ENCODE data around the gene CDH23. TPM values are rescaled to one million over a fixed set of nuclear protein-coding genes. Genes with fewer than 3 reads are reported as not detected.

Gene CDH23
- total RNA-seq, 2 experiments from 2014 or later = 4.7 to 4.9 TPM

GRCh38 chr10:71466330-71466729 is 69.6 kb downstream of the CDH23 start:
- H3K4me1 Mint-ChIP-seq (ENCODE audit: low read depth) = no peaks in the 10 kb centered on the region
- H3K27ac Mint-ChIP-seq = no peak overlapping the region
- ATAC-seq (no peak), DNase-seq (no peak)
- CTCF ChIA-PET = no interaction called here
- H3K9me3 Mint-ChIP-seq (ENCODE audit: insufficient read depth) = no peaks in the 10 kb centered on the region
- no peak overlapping the region for H3K4me3 Mint-ChIP-seq
- H3K36me3 Mint-ChIP-seq (ENCODE audit: low read depth) = no peaks in the 10 kb centered on the region
- no peaks in the 10 kb centered on the region for H3K27me3 Mint-ChIP-seq (ENCODE audit: low read depth)
- POLR2A ChIA-PET = no interaction called here

GRCh38 chr10:71467161-71467560 is 70.4 kb downstream of the CDH23 start:
- CTCF ChIA-PET = no interaction called here
- H3K27me3 Mint-ChIP-seq (ENCODE audit: low read depth) = no peaks in the 10 kb centered on the region
- no peak for DNase-seq

DNA sequence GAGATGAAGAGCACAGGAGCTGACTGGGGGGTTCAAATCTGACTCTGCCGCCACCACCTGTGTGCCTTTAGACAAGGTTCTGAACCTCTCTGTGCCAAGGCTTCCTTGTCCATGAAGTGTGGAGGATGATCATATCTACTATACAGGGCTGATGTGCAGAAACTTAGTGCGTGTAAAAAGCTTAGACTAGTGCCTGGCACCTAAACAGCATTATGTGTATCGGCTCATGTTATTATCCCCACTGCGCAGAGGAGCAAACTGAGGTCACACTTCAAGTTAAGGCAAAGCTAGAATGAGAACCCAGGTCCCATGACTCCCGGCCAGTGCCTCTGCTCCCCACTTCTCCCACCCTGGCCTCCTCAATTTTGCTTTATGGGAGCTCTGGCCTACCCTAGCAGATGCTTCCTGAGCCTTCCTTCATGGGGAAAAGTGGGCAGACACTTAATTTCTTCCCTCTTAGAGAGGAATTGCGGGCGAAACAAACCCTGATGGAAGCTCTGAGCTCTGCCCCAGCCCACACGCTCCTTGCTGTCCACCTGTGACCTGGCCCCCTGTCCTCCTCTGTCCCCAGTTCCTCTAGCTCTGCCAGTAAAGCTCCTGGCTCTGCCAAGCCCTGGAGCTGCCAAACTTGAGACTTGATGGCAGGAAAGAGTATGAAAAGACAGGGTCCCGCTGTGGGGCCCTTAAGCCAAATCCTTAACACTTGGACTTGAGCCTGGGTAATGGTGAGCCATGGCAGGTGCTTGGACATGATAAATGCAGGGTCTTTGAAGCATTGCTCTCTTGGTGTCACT is 71.0 kb downstream of the CDH23 start:
- DNase-seq (no peak), ATAC-seq (no peak)
- Mint-ChIP-seq H3K36me3 (ENCODE audit: low read depth) (no peaks in the 10 kb centered on the region), H3K4me1 (ENCODE audit: low read depth) (no peaks in the 10 kb centered on the region), H3K27ac (no peak overlapping the region), H3K9me3 (ENCODE audit: insufficient read depth) (no peaks in the 10 kb centered on the region), H3K4me3 (no peak overlapping the region), H3K27me3 (ENCODE audit: low read depth) (no peaks in the 10 kb centered on the region)
- POLR2A ChIA-PET = no interaction called here
- CTCF ChIA-PET = interaction anchor here (0.9 kb wide), 1 partner anchor 8 kb away, joined by 3 read pairs; no protein-coding TSS in a partner anchor

More at GRCh38 chr10:71467161-71467560, 70.4 kb downstream of the CDH23 start:
- POLR2A ChIA-PET = no interaction called here
- no peaks in the 10 kb centered on the region for H3K36me3 Mint-ChIP-seq (ENCODE audit: low read depth)
- no peak for ATAC-seq
- no peaks in the 10 kb centered on the region for H3K9me3 Mint-ChIP-seq (ENCODE audit: insufficient read depth)
- no peak overlapping the region for H3K27ac Mint-ChIP-seq
- no peaks in the 10 kb centered on the region for H3K4me1 Mint-ChIP-seq (ENCODE audit: low read depth)
- no peak overlapping the region for H3K4me3 Mint-ChIP-seq

GRCh38 chr10:71468363-71469094 is 71.8 kb downstream of the CDH23 start:
- H3K4me1 Mint-ChIP-seq (ENCODE audit: low read depth) = no peaks in the 10 kb centered on the region
- no peak overlapping the region for H3K27ac Mint-ChIP-seq
- ATAC-seq (no peak), DNase-seq (no peak)
- no peak overlapping the region for H3K4me3 Mint-ChIP-seq
- H3K27me3 Mint-ChIP-seq (ENCODE audit: low read depth) = no peaks in the 10 kb centered on the region
- CTCF ChIA-PET = interaction anchor here (0.9 kb wide), 1 partner anchor 9 kb away, joined by 3 read pairs; no protein-coding TSS in a partner anchor
- no peaks in the 10 kb centered on the region for H3K36me3 Mint-ChIP-seq (ENCODE audit: low read depth)
- no peaks in the 10 kb centered on the region for H3K9me3 Mint-ChIP-seq (ENCODE audit: insufficient read depth)
- POLR2A ChIA-PET = no interaction called here

DNA sequence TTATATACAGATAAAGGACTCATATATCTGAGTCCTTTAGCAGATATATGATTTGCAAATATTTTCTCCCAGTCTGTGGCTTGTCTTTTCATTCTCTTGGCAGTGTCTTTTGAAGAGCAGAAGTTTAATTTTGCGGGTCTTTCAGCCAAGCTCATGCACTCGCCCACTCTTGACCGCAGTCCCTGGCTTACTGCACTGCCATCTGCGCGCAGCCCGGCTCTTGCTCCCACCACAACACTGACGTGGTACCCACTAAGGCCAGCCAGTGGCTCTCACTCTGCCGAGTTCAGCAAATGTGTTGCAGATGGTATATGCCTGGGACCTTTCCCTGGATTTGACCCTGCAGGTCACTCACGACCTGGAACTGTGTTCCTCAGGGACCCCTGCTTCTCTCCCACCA is 74.3 kb downstream of the CDH23 start:
- no peak for ATAC-seq
- no peaks in the 10 kb centered on the region for H3K36me3 Mint-ChIP-seq (ENCODE audit: low read depth)
- no peak overlapping the region for H3K27ac Mint-ChIP-seq
- ChIA-PET POLR2A (no interaction called here), CTCF (no interaction called here)
- no peak for DNase-seq
- peaks cover 9% of the 10 kb centered on the region for H3K4me1 Mint-ChIP-seq (ENCODE audit: low read depth)
- H3K27me3 Mint-ChIP-seq (ENCODE audit: low read depth) = no peaks in the 10 kb centered on the region
- no peak overlapping the region for H3K4me3 Mint-ChIP-seq
- no peaks in the 10 kb centered on the region for H3K9me3 Mint-ChIP-seq (ENCODE audit: insufficient read depth)

- ChIA-PET POLR2A (no interaction called here), CTCF (interaction anchor here (0.8 kb wide), 1 partner anchor 87 kb away, joined by 3 read pairs; no protein-coding TSS in a partner anchor)
- no peaks in the 10 kb centered on the region for H3K36me3 Mint-ChIP-seq (ENCODE audit: low read depth)
- no peaks in the 10 kb centered on the region for H3K9me3 Mint-ChIP-seq (ENCODE audit: insufficient read depth)
- H3K27ac Mint-ChIP-seq = no peak overlapping the region
- peaks cover 9% of the 10 kb centered on the region for H3K4me1 Mint-ChIP-seq (ENCODE audit: low read depth)
- H3K27me3 Mint-ChIP-seq (ENCODE audit: low read depth) = no peaks in the 10 kb centered on the region
- no peak for DNase-seq
- ATAC-seq = no peak
- no peak overlapping the region for H3K4me3 Mint-ChIP-seq
Observed at GRCh38 chr10:71471957-71472365, 75.2 kb downstream of the CDH23 start.

DNA sequence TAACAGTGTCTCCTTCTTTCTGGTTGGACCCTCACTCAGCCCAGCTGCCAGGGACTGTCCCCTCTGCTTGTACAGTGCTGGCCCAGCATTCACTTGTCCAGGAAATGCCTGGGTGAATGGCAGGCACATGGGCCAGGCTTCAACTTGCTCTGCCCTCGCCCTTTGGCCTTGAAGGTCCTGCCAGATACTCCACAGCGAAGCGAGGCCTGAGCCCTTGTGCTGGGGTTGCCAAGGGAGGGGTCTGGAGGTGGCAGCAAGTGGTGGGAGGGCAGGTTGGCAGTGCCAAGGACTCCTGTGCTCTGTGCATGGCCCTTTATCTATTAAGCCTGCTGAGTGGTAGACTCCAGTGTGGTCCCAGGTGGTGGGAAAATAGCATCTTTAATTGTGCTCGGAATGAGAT is 75.7 kb downstream of the CDH23 start:
- ChIA-PET CTCF (interaction anchor here (0.8 kb wide), 1 partner anchor 87 kb away, joined by 3 read pairs; no protein-coding TSS in a partner anchor), POLR2A (no interaction called here)
- DNase-seq (no peak), ATAC-seq (no peak)
- H3K27ac Mint-ChIP-seq = no peak overlapping the region
- H3K4me1 Mint-ChIP-seq (ENCODE audit: low read depth) = peaks cover 9% of the 10 kb centered on the region
- peaks cover 2% of the 10 kb centered on the region for H3K27me3 Mint-ChIP-seq (ENCODE audit: low read depth)
- no peaks in the 10 kb centered on the region for H3K36me3 Mint-ChIP-seq (ENCODE audit: low read depth)
- no peak overlapping the region for H3K4me3 Mint-ChIP-seq
- H3K9me3 Mint-ChIP-seq (ENCODE audit: insufficient read depth) = no peaks in the 10 kb centered on the region

- ATAC-seq = no peak
Observed at GRCh38 chr10:71472912-71473311, 76.2 kb downstream of the CDH23 start.

GRCh38 chr10:71473671-71474599 is 77.2 kb downstream of the CDH23 start:
- DNase-seq = no peak
- POLR2A ChIA-PET = no interaction called here

More at GRCh38 chr10:71472912-71473311, 76.2 kb downstream of the CDH23 start:
- Mint-ChIP-seq H3K27ac (no peak overlapping the region), H3K36me3 (ENCODE audit: low read depth) (no peaks in the 10 kb centered on the region), H3K9me3 (ENCODE audit: insufficient read depth) (no peaks in the 10 kb centered on the region), H3K4me1 (ENCODE audit: low read depth) (peaks cover 9% of the 10 kb centered on the region), H3K27me3 (ENCODE audit: low read depth) (peaks cover 3% of the 10 kb centered on the region), H3K4me3 (no peak overlapping the region)
- ChIA-PET POLR2A (no interaction called here), CTCF (no interaction called here)
- DNase-seq = no peak

GRCh38 chr10:71474702-71475242 is 78.1 kb downstream of the CDH23 start:
- no peak for DNase-seq
- peaks cover 3% of the 10 kb centered on the region for H3K27me3 Mint-ChIP-seq (ENCODE audit: low read depth)
- peak overlapping the region; percentile 4 for H3K27ac Mint-ChIP-seq
- no peak overlapping the region for H3K4me3 Mint-ChIP-seq
- no peaks in the 10 kb centered on the region for H3K9me3 Mint-ChIP-seq (ENCODE audit: insufficient read depth)
- H3K36me3 Mint-ChIP-seq (ENCODE audit: low read depth) = no peaks in the 10 kb centered on the region
- ATAC-seq = no peak
- H3K4me1 Mint-ChIP-seq (ENCODE audit: low read depth) = peaks cover 9% of the 10 kb centered on the region
- ChIA-PET POLR2A (no interaction called here), CTCF (no interaction called here)

More at GRCh38 chr10:71473671-71474599, 77.2 kb downstream of the CDH23 start:
- no peaks in the 10 kb centered on the region for H3K36me3 Mint-ChIP-seq (ENCODE audit: low read depth)
- H3K4me3 Mint-ChIP-seq = no peak overlapping the region
- ATAC-seq = no peak
- H3K27ac Mint-ChIP-seq = no peak overlapping the region
- CTCF ChIA-PET = no interaction called here
- no peaks in the 10 kb centered on the region for H3K9me3 Mint-ChIP-seq (ENCODE audit: insufficient read depth)
- peaks cover 9% of the 10 kb centered on the region for H3K4me1 Mint-ChIP-seq (ENCODE audit: low read depth)
- peaks cover 3% of the 10 kb centered on the region for H3K27me3 Mint-ChIP-seq (ENCODE audit: low read depth)

GRCh38 chr10:71475243-71475871 is 78.6 kb downstream of the CDH23 start:
- H3K27ac Mint-ChIP-seq = peak overlapping the region; percentile 4
- ATAC-seq (peak; percentile 33), DNase-seq (no peak)
- POLR2A ChIA-PET = no interaction called here
- H3K36me3 Mint-ChIP-seq (ENCODE audit: low read depth) = no peaks in the 10 kb centered on the region
- CTCF ChIA-PET = no interaction called here
- H3K4me3 Mint-ChIP-seq = no peak overlapping the region
- peaks cover 9% of the 10 kb centered on the region for H3K4me1 Mint-ChIP-seq (ENCODE audit: low read depth)
- H3K9me3 Mint-ChIP-seq (ENCODE audit: insufficient read depth) = no peaks in the 10 kb centered on the region
- H3K27me3 Mint-ChIP-seq (ENCODE audit: low read depth) = peaks cover 3% of the 10 kb centered on the region

All from activated CD8-positive, alpha-beta T cell treated with anti-CD3 and anti-CD28 coated beads, Interleukin-2, amount 10 ng/mL, durations not matched to agents 7 days and 5 days (primary cell).